PC-3 (cell line): Measurements from ENCODE around the gene DHRS2.

Source experiments
- EZH2 ChIP-seq: fragments of 300-600 bp; sonication (generic); IDR thresholded peaks from one replicate; pipeline ENCODE4 v1.6.1; 2017; ENCODE audit warnings: antibody characterized with exemption, mild to moderate bottlenecking, low read length; ENCODE audit not compliant: unreplicated experiment
- EZH2phosphoT487 ChIP-seq: fragments of 300-600 bp; sonication (generic); IDR thresholded peaks from 2 replicates; pipeline ENCODE4 v1.6.1; 2018; ENCODE audit warnings: mild to moderate bottlenecking, antibody characterized with exemption, low read length, borderline replicate concordance
- TF ChIP-seq, protein P1 (sequence below): fragments of 300-600 bp; sonication (generic); conservative IDR thresholded peaks from 2 replicates; pipeline ENCODE4 v1.5.1; 2017; ENCODE audit warnings: antibody characterized with exemption, low read depth, mild to moderate bottlenecking, low read length

DNA sequence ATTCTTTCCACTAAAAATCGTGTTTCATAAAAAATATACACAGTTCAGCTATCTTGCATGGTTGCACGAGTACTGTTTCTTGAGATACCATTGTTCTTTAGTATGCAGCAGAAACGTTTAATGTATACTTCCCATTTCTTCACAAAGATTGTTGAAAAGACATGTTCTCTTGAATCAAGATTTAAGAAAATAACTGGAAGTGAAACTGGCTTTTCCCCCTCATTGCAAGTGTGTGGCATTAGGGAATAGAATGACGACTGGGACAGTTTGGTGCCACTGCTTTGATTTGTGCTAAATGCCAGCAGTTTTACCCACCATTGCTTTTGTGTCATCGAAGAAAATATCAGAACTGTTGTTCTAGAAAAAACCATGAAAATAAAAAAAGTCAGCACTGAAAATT lies 20.3 kb upstream of the DHRS2 start:
- TF ChIP-seq, protein P1, sequence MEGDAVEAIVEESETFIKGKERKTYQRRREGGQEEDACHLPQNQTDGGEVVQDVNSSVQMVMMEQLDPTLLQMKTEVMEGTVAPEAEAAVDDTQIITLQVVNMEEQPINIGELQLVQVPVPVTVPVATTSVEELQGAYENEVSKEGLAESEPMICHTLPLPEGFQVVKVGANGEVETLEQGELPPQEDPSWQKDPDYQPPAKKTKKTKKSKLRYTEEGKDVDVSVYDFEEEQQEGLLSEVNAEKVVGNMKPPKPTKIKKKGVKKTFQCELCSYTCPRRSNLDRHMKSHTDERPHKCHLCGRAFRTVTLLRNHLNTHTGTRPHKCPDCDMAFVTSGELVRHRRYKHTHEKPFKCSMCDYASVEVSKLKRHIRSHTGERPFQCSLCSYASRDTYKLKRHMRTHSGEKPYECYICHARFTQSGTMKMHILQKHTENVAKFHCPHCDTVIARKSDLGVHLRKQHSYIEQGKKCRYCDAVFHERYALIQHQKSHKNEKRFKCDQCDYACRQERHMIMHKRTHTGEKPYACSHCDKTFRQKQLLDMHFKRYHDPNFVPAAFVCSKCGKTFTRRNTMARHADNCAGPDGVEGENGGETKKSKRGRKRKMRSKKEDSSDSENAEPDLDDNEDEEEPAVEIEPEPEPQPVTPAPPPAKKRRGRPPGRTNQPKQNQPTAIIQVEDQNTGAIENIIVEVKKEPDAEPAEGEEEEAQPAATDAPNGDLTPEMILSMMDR = no peak
- TF ChIP-seq EZH2 = no peak
- no peak for TF ChIP-seq EZH2phosphoT487
